ENCODE results near the gene ACIN1. TPM values are rescaled to one million over a fixed set of nuclear protein-coding genes. Genes with fewer than 3 reads are reported as not detected.

The ACIN1 gene
- polyA plus RNA-seq, 4 donors = 214 to 342 (median 239) TPM

- DNase-seq (ENCODE audit: low read depth in 4 of 4, low spot score in 3 of 4) = no peak
Measured at GRCh38 chr14:23063601-23064000, 31.3 kb downstream of the ACIN1 start.

GRCh38 chr14:23062002-23062401 lies 32.9 kb downstream of the ACIN1 start:
- DNase-seq (ENCODE audit: low read depth in 4 of 4, low spot score in 3 of 4) = no peak

- DNase-seq (ENCODE audit: low read depth in 4 of 4, low spot score in 3 of 4) = no peak
Measured at GRCh38 chr14:23060536-23061260, 34.2 kb downstream of the ACIN1 start.

- DNase-seq (ENCODE audit: low read depth in 4 of 4, low spot score in 3 of 4) = no peak
Measured at GRCh38 chr14:23058654-23059504, 36.1 kb downstream of the ACIN1 start.

- peak in 3 of 4 donors; percentile 71 to 87 (median 81) for DNase-seq (ENCODE audit: low read depth in 4 of 4, low spot score in 3 of 4)
Measured at GRCh38 chr14:23057757-23058653, 36.9 kb downstream of the ACIN1 start.

GRCh38 chr14:23056956-23057756 lies 37.8 kb downstream of the ACIN1 start, which contains the start of gene CDH24:
CDH24 (minus strand) TSS chr14:23057520; CDS start chr14:23055733, 1,787 bp downstream.
- DNase-seq (ENCODE audit: low read depth in 4 of 4, low spot score in 3 of 4) = no peak

- DNase-seq (ENCODE audit: low read depth in 4 of 4, low spot score in 3 of 4) = no peak
Measured at GRCh38 chr14:23056145-23056955, 38.6 kb downstream of the ACIN1 start.

GRCh38 chr14:23055621-23056144 lies 39.3 kb downstream of the ACIN1 start:
- DNase-seq (ENCODE audit: low read depth in 4 of 4, low spot score in 3 of 4) = no peak

GRCh38 chr14:23055147-23055550 lies 39.8 kb downstream of the ACIN1 start:
- DNase-seq (ENCODE audit: low read depth in 4 of 4, low spot score in 3 of 4) = no peak

GRCh38 chr14:23054000-23054811 lies 40.7 kb downstream of the ACIN1 start:
- DNase-seq (ENCODE audit: low read depth in 4 of 4, low spot score in 3 of 4) = no peak

GRCh38 chr14:23053426-23053825 lies 41.5 kb downstream of the ACIN1 start:
- no peak for DNase-seq (ENCODE audit: low read depth in 4 of 4, low spot score in 3 of 4)

- no peak for DNase-seq (ENCODE audit: low read depth in 4 of 4, low spot score in 3 of 4)
Measured at GRCh38 chr14:23052671-23053070, 42.3 kb downstream of the ACIN1 start.

GRCh38 chr14:23052182-23052623 lies 42.7 kb downstream of the ACIN1 start:
- DNase-seq (ENCODE audit: low read depth in 4 of 4, low spot score in 3 of 4) = no peak

- no peak for DNase-seq (ENCODE audit: low read depth in 4 of 4, low spot score in 3 of 4)
Measured at GRCh38 chr14:23051141-23052057, 43.5 kb downstream of the ACIN1 start.

- no peak for DNase-seq (ENCODE audit: low read depth in 4 of 4, low spot score in 3 of 4)
Measured at GRCh38 chr14:23049011-23049410, 45.9 kb downstream of the ACIN1 start.

GRCh38 chr14:23047751-23048693 lies 46.9 kb downstream of the ACIN1 start:
- no peak for DNase-seq (ENCODE audit: low read depth in 4 of 4, low spot score in 3 of 4)

Measured in left renal pelvis (tissue), 4 donors.